HCT116 (cell line): Measurements from ENCODE around the gene AKR1E2. TPM values are rescaled to one million over a fixed set of nuclear protein-coding genes. Genes with fewer than 3 reads are reported as not detected.

Experiments used
- ATAC-seq: fragments of 200-7000 bp; cut with Tn5 transposase; 2 replicates; pipeline ENCODE4 v1.9.1; 2020; ENCODE audit warnings: mild to moderate bottlenecking, moderate library complexity
- BruUV-seq: library from RNA; stranded (reverse); fragments of 400-500 nt; replicated peaks from 2 replicates; lab custom pipeline; 2021; lab: Mats Ljungman, UMichigan
- CTCF ChIA-PET: fragments of 300-600 bp; sonication (Branson Sonifier 250); formaldehyde crosslinking; loops from one replicate; lab custom pipeline; 2021; ENCODE audit warnings: antibody characterized with exemption; lab: Charles Lee
- POLR2A ChIA-PET: fragments of 300-600, 350-600 bp; sonication (Branson Sonifier 250); formaldehyde crosslinking; loops from one replicate; lab custom pipeline; 2021; ENCODE audit warnings: antibody characterized with exemption; lab: Charles Lee
- RAD21 ChIA-PET, 2 experiments: fragments of 300-600 bp; sonication (Branson Sonifier 250); formaldehyde crosslinking; loops; one replicate each; lab custom pipeline; 2023; ENCODE audit warnings: low total read pairs in 2 of 2; ENCODE audit not compliant: uncharacterized antibody in 2 of 2, unreplicated experiment in 2 of 2, low non-redundant PET in 1 of 2; lab: Charles Lee
- DNase-seq: peaks from one replicate; pipeline ENCODE4 v3.0.0-alpha.2; 2010; ENCODE audit warnings: low read depth, low spot score
- H2AFZ ChIP-seq: fragments of 200-600 bp; shearing (Covaris generic), sonication (generic); 2 replicates; pipeline ENCODE4 v1.6.1; 2017; ENCODE audit warnings: low read depth, mixed run types, mixed read lengths, antibody characterized with exemption, low read length; ENCODE audit not compliant: poor library complexity, severe bottlenecking
- H3K27ac ChIP-seq: 2 replicates; pipeline ENCODE4 v1.5.1; 2012; ENCODE audit warnings: low read depth, low read length
- H3K27me3 ChIP-seq: fragments of 200-600 bp; sonication (generic); 2 replicates; pipeline ENCODE4 v1.6.1; 2016; ENCODE audit warnings: mixed run types, low read length, mixed read lengths; ENCODE audit not compliant: insufficient read depth
- H3K36me3 ChIP-seq, 2 experiments: fragments of 200-500 bp in 1 of 2; fragments of 200-600 bp in 1 of 2; sonication (Bioruptor generic) in 1 of 2; sonication (generic) in 1 of 2; 2 replicates each; pipeline versions ENCODE4 v1.5.1 to v1.6.1; 2014 to 2016; ENCODE audit warnings: low read length in 2 of 2, inconsistent platforms in 1 of 2, mixed read lengths in 1 of 2, mixed run types in 1 of 2; ENCODE audit not compliant: insufficient read depth in 2 of 2, control insufficient read depth in 1 of 2
- H3K4me1 ChIP-seq, 2 experiments: fragments of 200-600 bp in 1 of 2; sonication (generic) in 1 of 2; 2 replicates each; pipeline versions ENCODE4 v1.5.1 to v1.6.1; 2012 to 2017; ENCODE audit warnings: low read length in 2 of 2, inconsistent platforms in 1 of 2, mild to moderate bottlenecking in 1 of 2, mixed read lengths in 1 of 2, mixed run types in 1 of 2, moderate library complexity in 1 of 2; ENCODE audit not compliant: insufficient read depth in 2 of 2, control insufficient read depth in 1 of 2
- H3K4me2 ChIP-seq: fragments of 200-600 bp; sonication (generic); 2 replicates; pipeline ENCODE4 v1.6.1; 2017; ENCODE audit warnings: mixed run types, low read length, mixed read lengths
- H3K4me3 ChIP-seq, 2 experiments: fragments of 200-600 bp in 1 of 2; sonication (generic) in 1 of 2; replicated peaks in 1 of 2; 2 replicates each; pipeline ENCODE4 v1.5.1; 2011 to 2016; ENCODE audit warnings: low read length in 2 of 2, control low read depth in 1 of 2, low read depth in 1 of 2, mild to moderate bottlenecking in 1 of 2, mixed read lengths in 1 of 2, mixed run types in 1 of 2
- H3K79me2 ChIP-seq: fragments of 200-600 bp; sonication (generic); 2 replicates; pipeline ENCODE4 v1.6.1; 2017; ENCODE audit warnings: mild to moderate bottlenecking, mixed run types, low read length, moderate library complexity, mixed read lengths; ENCODE audit not compliant: insufficient read depth
- H3K9ac ChIP-seq: fragments of 200-600 bp; sonication (generic); 2 replicates; pipeline ENCODE4 v1.6.1; 2016; ENCODE audit warnings: low read length, mixed read lengths
- H3K9me2 ChIP-seq: fragments of 200-600 bp; sonication (generic), shearing (Covaris generic); 2 replicates; pipeline ENCODE4 v1.6.1; 2017; ENCODE audit warnings: mixed run types, mild to moderate bottlenecking, moderate library complexity; ENCODE audit not compliant: insufficient read depth
- H3K9me3 ChIP-seq, 2 experiments: fragments of 200-500 bp in 1 of 2; fragments of 200-600 bp in 1 of 2; sonication (Bioruptor generic) in 1 of 2; sonication (generic) in 1 of 2; 2 replicates each; pipeline ENCODE4 v1.6.1; 2014 to 2017; ENCODE audit warnings: low read length in 2 of 2, mixed read lengths in 2 of 2, inconsistent platforms in 1 of 2, low read depth in 1 of 2, mild to moderate bottlenecking in 1 of 2, mixed run types in 1 of 2, moderate library complexity in 1 of 2; ENCODE audit not compliant: control insufficient read depth in 1 of 2, insufficient read depth in 1 of 2
- H4K20me1 ChIP-seq: fragments of 200-600 bp; sonication (generic), shearing (Covaris generic); 2 replicates; pipeline ENCODE4 v1.6.1; 2017; ENCODE audit warnings: mixed run types, mild to moderate bottlenecking, moderate library complexity; ENCODE audit not compliant: insufficient read depth
- ATF3 ChIP-seq: IDR thresholded peaks from 2 replicates; pipeline ENCODE4 v1.6.1; 2012
- ELF1 ChIP-seq: IDR thresholded peaks from 2 replicates; pipeline ENCODE4 v1.6.1; 2012; ENCODE audit warnings: low read depth, borderline replicate concordance
- POLR2AphosphoS5 ChIP-seq: IDR thresholded peaks from 2 replicates; pipeline ENCODE4 v1.6.1; 2011; ENCODE audit warnings: mild to moderate bottlenecking, low read depth, low read length, moderate library complexity
- REST ChIP-seq: IDR thresholded peaks from 2 replicates; pipeline ENCODE4 v1.6.1; 2012; ENCODE audit warnings: low read depth
- SRF ChIP-seq: IDR thresholded peaks from 2 replicates; pipeline ENCODE4 v1.6.1; 2012; ENCODE audit warnings: low read depth
- ZBTB33 ChIP-seq: IDR thresholded peaks from 2 replicates; pipeline ENCODE4 v1.6.1; 2011; ENCODE audit warnings: mild to moderate bottlenecking, low read length, moderate library complexity; ENCODE audit not compliant: insufficient replicate concordance; ENCODE audit errors: extremely low read depth
- intact Hi-C: fragments of 100-400 bp; cut with micrococcal nuclease; formaldehyde crosslinking; loops from 2 replicates; pipeline ENCODE4 v1.10.0; 2022
- total RNA-seq: library from RNA; stranded (reverse); gene quantifications from one replicate; pipeline ENCODE4 v1.2.1, GENCODE V29; 2021; ENCODE audit not compliant: unreplicated experiment

The AKR1E2 gene
- total RNA-seq, 1 experiment from 2014 or later = 5.0 TPM

- no peaks in the 10 kb centered on the region for H3K36me3 ChIP-seq
- CTCF ChIA-PET = no interaction called here
- no peaks in the 10 kb centered on the region for H4K20me1 ChIP-seq
- H3K4me2 ChIP-seq = no peak overlapping the region
- H3K9me2 ChIP-seq = no peaks in the 10 kb centered on the region
- POLR2A ChIA-PET = no interaction called here
- no peak for ATAC-seq
- H3K4me1 ChIP-seq = no peaks in the 10 kb centered on the region
- RAD21 ChIA-PET = no interaction called here
- H3K9me3 ChIP-seq = no peaks in the 10 kb centered on the region
- no peak overlapping the region for H3K9ac ChIP-seq
- DNase-seq = no peak
- no peaks in the 10 kb centered on the region for H3K79me2 ChIP-seq
- intact Hi-C loops = no loop called here
- no peak overlapping the region for H3K27ac ChIP-seq
- H3K27me3 ChIP-seq = no peaks in the 10 kb centered on the region
- no TSS peak for BruUV-seq
- no peak overlapping the region for H3K4me3 ChIP-seq
- no peak overlapping the region for H2AFZ ChIP-seq
- no peak for TF ChIP-seq ZBTB33
- no peak for TF ChIP-seq SRF
- no peak for TF ChIP-seq POLR2AphosphoS5
- no peak for TF ChIP-seq ATF3
- no peak for TF ChIP-seq REST
- TF ChIP-seq ELF1 = no peak
- TF ChIP-seq, all 23 proteins: peak for 0
Measured at GRCh38 chr10:4894335-4894734, 68.3 kb downstream of the AKR1E2 start.

Other genes starting within 250 kb of the AKR1E2 start
- 2.1 TPM for gene AKR1C1, start 137.2 kb downstream of the AKR1E2 start, total RNA-seq
- gene AKR1C2, start 177.7 kb downstream of the AKR1E2 start, total RNA-seq = 0.25 TPM